SK-N-SH (cell line): ENCODE data around the gene RPGR.

Source experiments
- CTCF ChIP-seq: fragments of 200-600 bp; sonication (generic); IDR thresholded peaks from 2 replicates; pipeline ENCODE4 v1.6.1; 2017; ENCODE audit warnings: antibody characterized with exemption, mild to moderate bottlenecking, moderate library complexity
- ELF1 ChIP-seq: IDR thresholded peaks from 2 replicates; pipeline ENCODE4 v1.4.0; 2012
- MAX ChIP-seq: IDR thresholded peaks from 2 replicates; pipeline ENCODE4 v1.4.0; 2012; ENCODE audit warnings: low read depth
- POLR2AphosphoS5 ChIP-seq: IDR thresholded peaks from 2 replicates; pipeline ENCODE4 v1.6.1; 2012; ENCODE audit warnings: low read depth, low read length
- RAD21 ChIP-seq: IDR thresholded peaks from 2 replicates; pipeline ENCODE4 v1.6.1; 2012; ENCODE audit warnings: mild to moderate bottlenecking, low read length
- REST ChIP-seq: IDR thresholded peaks from 2 replicates; pipeline ENCODE4 v1.6.1; 2012; ENCODE audit warnings: mild to moderate bottlenecking, low read depth, low read length, moderate library complexity
- TAF1 ChIP-seq: IDR thresholded peaks from 2 replicates; pipeline ENCODE4 v1.6.1; 2012; ENCODE audit warnings: low read depth, mild to moderate bottlenecking, low read length, moderate library complexity, borderline replicate concordance
- YY1 ChIP-seq: IDR thresholded peaks from 2 replicates; pipeline ENCODE4 v1.4.0; 2012; ENCODE audit warnings: low read depth, mild to moderate bottlenecking

- peak; percentile 71 for TF ChIP-seq CTCF
- no peak for TF ChIP-seq YY1
- TF ChIP-seq TAF1 = 0 out of 2 replicates have a peak, but pooled peaks have one; percentile 4
- peak; percentile 64 for TF ChIP-seq RAD21
- peak; percentile 79; the same call in 1 of the 2 replicates for TF ChIP-seq ELF1
- TF ChIP-seq MAX = peak; percentile 85
- no peak; the same call in 1 of the 2 replicates for TF ChIP-seq REST
- 0 out of 2 replicates have a peak, but pooled peaks have one; percentile 40 for TF ChIP-seq POLR2AphosphoS5
These were observed at the start of gene RPGR for GRCh38 chrX:38327007-38327774.
